Heart right ventricle (tissue), 16 donors: ENCODE data around the gene IL17B. TPM values are rescaled to one million over a fixed set of nuclear protein-coding genes. Genes with fewer than 3 reads are reported as not detected.

ENCODE experiments used
- ATAC-seq, 8 donors: fragments of 200-7000 bp; cut with Tn5 transposase; one replicate each; pipeline ENCODE4 v1.9.1; 2020; ENCODE audit warnings: mild to moderate bottlenecking in 8 of 8, moderate library complexity in 8 of 8, moderate number of reproducible peaks in 1 of 8
- DNase-seq, 2 donors: peaks; one replicate each; pipeline ENCODE4 v3.0.0-alpha.2; 2020
- H3K27ac ChIP-seq, 10 donors: fragments of 200-600 bp; sonication (generic) in 2 of 10; one replicate each; pipeline versions ENCODE4 v1.5.0 to v1.8.0; 2020 to 2022; ENCODE audit warnings: mild to moderate bottlenecking in 3 of 10
- H3K27me3 ChIP-seq, 7 donors: fragments of 200-600 bp; one replicate each; pipeline ENCODE4 v1.8.0; 2021 to 2022; ENCODE audit warnings: mild to moderate bottlenecking in 2 of 7
- H3K36me3 ChIP-seq, 9 donors: fragments of 200-600 bp; sonication (generic) in 1 of 9; one replicate each; pipeline versions ENCODE4 v1.5.0 to v1.8.0; 2020 to 2022; ENCODE audit warnings: mild to moderate bottlenecking in 2 of 9
- H3K4me1 ChIP-seq, 9 donors: fragments of 200-600 bp; sonication (generic) in 1 of 9; one replicate each; pipeline versions ENCODE4 v1.5.0 to v1.8.0; 2020 to 2022; ENCODE audit warnings: mild to moderate bottlenecking in 4 of 9
- H3K4me3 ChIP-seq, 10 donors: fragments of 200-600 bp; sonication (generic) in 2 of 10; one replicate each; pipeline versions ENCODE4 v1.5.0 to v1.8.0; 2020 to 2022; ENCODE audit warnings: mild to moderate bottlenecking in 7 of 10, moderate library complexity in 2 of 10
- H3K9me3 ChIP-seq, 11 donors: fragments of 200-600 bp in 10 of 11; sonication (generic) in 2 of 11; one replicate each; pipeline versions ENCODE4 v1.5.0 to v1.8.0; 2013 to 2022; ENCODE audit warnings: mild to moderate bottlenecking in 2 of 11, control low read depth in 1 of 11, moderate library complexity in 1 of 11
- WGBS, 2 donors: extraction: QIAGEN DNeasy Blood & Tissue Kit; methylation state at CpG; one replicate each; pipeline ENCODE4 v1.1.7; 2013; ENCODE audit warnings: inconsistent platforms in 1 of 2; 5-methylcytosine and 5-hydroxymethylcytosine counted together
- intact Hi-C, 10 donors: fragments of 100-400 bp; cut with DNase I; formaldehyde crosslinking; loops; one replicate each; pipeline versions ENCODE4 v1.11.1 to v1.14.2; 2022
- polyA plus RNA-seq, 2 donors: library from polyadenylated mRNA; stranded (reverse); fragments of 200-250 nt; gene quantifications; one replicate each; pipeline ENCODE4 v1.2.3, GENCODE V29; 2013
- total RNA-seq, 10 donors: library from RNA; stranded (reverse); fragmentation: NEBNext Ultra II Directional in 3 of 10; extraction: Animal tissue kit (Norgen Biotek cat#: 25700) in 3 of 10; gene quantifications; one replicate each; pipeline versions ENCODE4 v1.2.1 to v1.2.4, GENCODE V29; 2021 to 2023
- TF ChIP-seq, protein P1 (sequence below), 9 donors: fragments of 200-600 bp; sonication (generic) in 2 of 9; IDR thresholded peaks; one replicate each; pipeline versions ENCODE4 v1.5.0 to v1.8.0; 2021 to 2022; ENCODE audit warnings: antibody characterized with exemption in 9 of 9, mild to moderate bottlenecking in 5 of 9, moderate library complexity in 1 of 9
- donor health status: Arrhythmogenic right ventricular cardiomyopathy.
- donor health status: ischemic (EF 13 %, LVEDD 7.1; RV severe dilation, severe dysfunction).
- donor health status: healthy with polysubstance abuse.
- donor health status: DM: no; HTN: yes; CAD: no.
- donor health status: DM: no; HTN: no; CAD: no.
- donor health status: ischemic (EF 25% LVEDD 6.9; RV normal size, moderate dysfunction).
- donor health status: ischemic (EF 25% LVEDD 5.7; RV mildly dilated, moderate dysfunction).
- donor health status: healthy.
- donor health status: DM: yes; HTN: yes; CAD: no.
- donor health status: Ischemic cardiomyopathy.
- donor health status: ischemic (EF 35%, LVEDD 5.7; RV mildly dilated, moderate dysfunction).
- donor health status: nonischemic (EF 11% LVEDD 7.7; RV severe dilation, severe dysfunction).
- donor health status: DM: yes; HTN: yes; CAD: no.
- donor health status: PGD.
- donor health status: ischemic (EF 29% LVEDD 5.4; RV normal size, mild dysfunction).
- donor health status: nonischemic (EF 23%, LVEDD 6.1; RV moderate dilation, normal function).

Gene IL17B
- total and polyA plus RNA-seq, 12 donors = 0.44 to 0.83 (median 0.57) TPM; not detected in 9

DNA sequence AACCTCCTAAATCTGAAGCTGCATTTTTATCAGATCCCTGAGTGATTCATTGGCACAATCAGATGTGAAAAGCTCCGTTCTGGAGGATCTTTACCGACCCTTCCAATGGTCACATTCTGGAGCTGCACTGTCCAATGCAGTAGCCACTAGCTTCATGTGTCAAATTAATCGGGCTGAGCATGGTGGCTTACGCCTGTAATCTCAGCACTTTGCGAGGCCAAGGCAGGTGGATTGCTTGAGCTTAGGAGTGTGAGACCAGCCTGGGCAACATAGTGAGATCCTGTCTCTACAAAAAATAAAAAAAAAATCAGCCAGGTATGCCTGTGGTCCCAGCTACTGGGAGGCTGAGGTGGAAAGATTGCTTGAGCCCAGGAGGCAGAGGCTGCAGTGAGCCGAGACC, 3.7 kb downstream of the IL17B start:
- no peaks in the 10 kb centered on the region for H3K9me3 ChIP-seq
- ATAC-seq = no peak
- no peaks in the 10 kb centered on the region for H3K27me3 ChIP-seq
- WGBS, 2 donors = 93 to 96% methylated on average over 6 of the region's 6 CpGs
- TF ChIP-seq, protein P1, sequence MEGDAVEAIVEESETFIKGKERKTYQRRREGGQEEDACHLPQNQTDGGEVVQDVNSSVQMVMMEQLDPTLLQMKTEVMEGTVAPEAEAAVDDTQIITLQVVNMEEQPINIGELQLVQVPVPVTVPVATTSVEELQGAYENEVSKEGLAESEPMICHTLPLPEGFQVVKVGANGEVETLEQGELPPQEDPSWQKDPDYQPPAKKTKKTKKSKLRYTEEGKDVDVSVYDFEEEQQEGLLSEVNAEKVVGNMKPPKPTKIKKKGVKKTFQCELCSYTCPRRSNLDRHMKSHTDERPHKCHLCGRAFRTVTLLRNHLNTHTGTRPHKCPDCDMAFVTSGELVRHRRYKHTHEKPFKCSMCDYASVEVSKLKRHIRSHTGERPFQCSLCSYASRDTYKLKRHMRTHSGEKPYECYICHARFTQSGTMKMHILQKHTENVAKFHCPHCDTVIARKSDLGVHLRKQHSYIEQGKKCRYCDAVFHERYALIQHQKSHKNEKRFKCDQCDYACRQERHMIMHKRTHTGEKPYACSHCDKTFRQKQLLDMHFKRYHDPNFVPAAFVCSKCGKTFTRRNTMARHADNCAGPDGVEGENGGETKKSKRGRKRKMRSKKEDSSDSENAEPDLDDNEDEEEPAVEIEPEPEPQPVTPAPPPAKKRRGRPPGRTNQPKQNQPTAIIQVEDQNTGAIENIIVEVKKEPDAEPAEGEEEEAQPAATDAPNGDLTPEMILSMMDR (IDR thresholded peaks at IDR 0.05) = no peak
- no peaks in the 10 kb centered on the region for H3K36me3 ChIP-seq
- peaks cover 0 to 24% (median 11%) of the 10 kb centered on the region in 9 donors for H3K4me1 ChIP-seq
- intact Hi-C loops = loop anchor here in 1 of 10 donors (5.0 kb wide), 1 partner anchor 192 kb away; no protein-coding TSS in a partner anchor
- no peak overlapping the region for H3K27ac ChIP-seq
- no peak for DNase-seq
- H3K4me3 ChIP-seq = no peak overlapping the region

DNA sequence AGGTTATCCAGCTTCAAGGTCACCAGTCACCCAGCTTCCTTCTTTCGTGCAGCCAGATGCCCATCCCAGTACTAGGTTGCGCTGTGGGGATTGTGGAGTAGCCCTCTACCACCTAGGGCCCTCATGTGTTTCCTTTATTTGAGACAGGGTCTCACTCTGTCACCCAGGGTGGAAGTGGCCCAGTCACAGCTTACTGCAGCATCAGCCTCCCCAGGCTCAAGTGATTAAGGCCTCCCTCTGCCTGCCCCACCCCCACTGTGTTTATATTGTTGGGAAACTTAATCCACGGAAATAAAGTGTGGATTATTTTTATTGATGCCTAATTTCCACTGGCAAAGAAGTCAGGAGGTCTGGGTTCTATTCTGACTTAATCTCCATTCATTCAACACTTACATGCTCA, 4.3 kb downstream of the IL17B start:
- H3K9me3 ChIP-seq = no peaks in the 10 kb centered on the region
- 85 to 88% methylated on average over 3 of the region's 3 CpGs for whole genome bisulfite sequencing, 2 donors
- H3K27ac ChIP-seq = no peak overlapping the region
- H3K4me1 ChIP-seq = peaks cover 0 to 24% (median 11%) of the 10 kb centered on the region in 9 donors
- H3K4me3 ChIP-seq = no peak overlapping the region
- DNase-seq = no peak
- TF ChIP-seq, protein P1 (IDR thresholded peaks at IDR 0.05) = no peak
- intact Hi-C loops = loop anchor here in 3 of 10 donors (5.0 kb wide), 3 partner anchors 58 to 192 kb away; no protein-coding TSS in a partner anchor
- no peak for ATAC-seq
- no peaks in the 10 kb centered on the region for H3K27me3 ChIP-seq
- no peaks in the 10 kb centered on the region for H3K36me3 ChIP-seq

DNA sequence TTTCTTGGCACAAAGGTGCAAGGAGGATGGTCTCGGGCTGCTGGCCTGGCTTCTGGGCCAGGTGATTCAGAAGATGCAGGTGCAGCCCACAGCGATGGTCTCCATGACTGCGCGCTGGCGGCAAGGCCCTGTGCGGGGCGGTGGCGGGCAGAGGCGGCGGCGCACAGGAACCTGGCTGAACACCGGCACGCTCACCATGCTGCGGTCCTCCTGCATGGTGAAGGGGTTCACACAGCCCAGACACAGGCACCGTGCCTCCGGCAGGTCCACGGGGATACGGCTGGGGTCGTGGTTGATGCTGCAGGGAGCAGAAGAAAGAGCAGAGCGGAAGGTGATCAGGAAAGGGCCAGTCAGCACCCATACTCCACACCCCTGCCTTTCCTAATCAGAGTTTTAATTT, 4.8 kb downstream of the IL17B start:
- intact Hi-C loops = loop anchor here in 2 of 10 donors (5.0 kb wide), 2 partner anchors 57 to 107 kb away; no protein-coding TSS in a partner anchor
- Histone ChIP-seq H3K27me3 (no peaks in the 10 kb centered on the region), H3K4me3 (no peak overlapping the region), H3K36me3 (no peaks in the 10 kb centered on the region), H3K27ac (no peak overlapping the region), H3K4me1 (peaks cover 0 to 28% (median 11%) of the 10 kb centered on the region in 9 donors), H3K9me3 (no peaks in the 10 kb centered on the region)
- DNase-seq (no peak), ATAC-seq (no peak)
- 95 to 96% methylated on average over 20 of the region's 20 CpGs for WGBS, 2 donors
- TF ChIP-seq, protein P1 (IDR thresholded peaks at IDR 0.05) = no peak

DNA sequence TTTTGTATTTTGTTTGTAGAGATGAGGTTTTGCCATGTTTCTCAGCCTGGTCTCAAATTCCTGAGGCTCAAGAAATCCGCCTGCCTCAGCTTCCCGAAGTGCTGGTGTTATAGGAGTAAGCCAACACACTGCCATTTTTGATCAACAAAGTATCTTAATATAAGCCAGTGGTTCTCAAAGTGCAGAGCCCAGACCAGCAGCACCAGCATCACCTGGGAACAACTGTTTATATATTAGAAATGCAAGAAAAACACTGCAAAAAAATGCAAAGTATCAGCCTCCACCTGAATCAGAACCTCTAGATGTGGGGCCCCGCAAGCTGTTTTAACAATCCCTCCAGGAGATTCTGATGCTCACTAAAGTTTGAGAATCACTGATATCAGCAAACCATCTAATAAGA, 6.2 kb downstream of the IL17B start:
- 92 to 99% methylated on average over 3 of the region's 3 CpGs for WGBS, 2 donors
- Histone ChIP-seq H3K9me3 (no peaks in the 10 kb centered on the region), H3K4me1 (peaks cover 0 to 28% (median 9%) of the 10 kb centered on the region in 9 donors), H3K4me3 (no peak overlapping the region), H3K27me3 (no peaks in the 10 kb centered on the region), H3K27ac (no peak overlapping the region), H3K36me3 (no peaks in the 10 kb centered on the region)
- ATAC-seq (no peak), DNase-seq (no peak)
- TF ChIP-seq, protein P1 (IDR thresholded peaks at IDR 0.05) = no peak
- intact Hi-C loops = loop anchor here in 2 of 10 donors (5.0 kb wide), 2 partner anchors 56 to 106 kb away; no protein-coding TSS in a partner anchor
